Stimulated activated CD4-positive, alpha-beta T cell treated with anti-CD3 and anti-CD28 coated beads, Interleukin-2, amount 100 ng/mL, for 48 hours (primary cell): ENCODE measurements around the gene KIAA0232.
"Not testable (repeated sequence)": the region's sequence is repeated elsewhere in the genome, so short reads cannot be mapped to it uniquely, and the experiment has no call there.

Experiments
- DNase-seq, 2 donors: peaks; one replicate each; pipeline ENCODE4 v3.0.0-alpha.2; 2020

KIAA0232 gene

GRCh38 chr4:6886886-6887285, 104.4 kb downstream of the KIAA0232 start:
- no peak for DNase-seq

- DNase-seq, result no peak
Measured at GRCh38 chr4:6887591-6888371, 105.3 kb downstream of the KIAA0232 start.

DNA sequence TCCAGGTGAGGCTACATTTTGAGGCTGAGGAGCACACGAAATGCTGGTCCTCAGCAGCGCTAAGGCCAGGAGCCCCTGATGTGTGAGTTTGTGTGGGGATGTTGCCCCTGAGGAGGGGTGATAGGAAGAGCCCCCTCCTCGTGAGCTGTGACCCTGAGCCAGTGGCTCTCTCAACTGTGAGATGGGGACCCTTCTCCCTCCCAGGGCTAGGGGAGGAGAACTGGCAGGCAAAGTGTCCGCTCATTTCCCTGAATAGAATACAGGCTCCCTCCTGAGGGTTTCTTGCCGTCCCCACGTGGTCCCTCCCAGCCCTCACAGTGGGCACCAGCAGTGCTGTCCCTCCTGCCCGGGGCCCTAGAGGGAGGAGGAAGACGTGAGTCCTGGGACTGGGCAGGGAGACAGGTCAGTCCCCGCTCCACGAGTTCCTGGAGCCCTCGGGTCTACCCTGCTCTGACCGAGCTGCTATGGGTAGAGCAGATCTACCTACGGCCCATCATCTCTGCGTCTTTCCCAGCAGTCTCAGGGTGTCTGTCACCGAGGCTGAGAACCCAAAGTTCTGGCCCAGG, 106.1 kb downstream of the KIAA0232 start:
- DNase-seq, result no peak

DNA sequence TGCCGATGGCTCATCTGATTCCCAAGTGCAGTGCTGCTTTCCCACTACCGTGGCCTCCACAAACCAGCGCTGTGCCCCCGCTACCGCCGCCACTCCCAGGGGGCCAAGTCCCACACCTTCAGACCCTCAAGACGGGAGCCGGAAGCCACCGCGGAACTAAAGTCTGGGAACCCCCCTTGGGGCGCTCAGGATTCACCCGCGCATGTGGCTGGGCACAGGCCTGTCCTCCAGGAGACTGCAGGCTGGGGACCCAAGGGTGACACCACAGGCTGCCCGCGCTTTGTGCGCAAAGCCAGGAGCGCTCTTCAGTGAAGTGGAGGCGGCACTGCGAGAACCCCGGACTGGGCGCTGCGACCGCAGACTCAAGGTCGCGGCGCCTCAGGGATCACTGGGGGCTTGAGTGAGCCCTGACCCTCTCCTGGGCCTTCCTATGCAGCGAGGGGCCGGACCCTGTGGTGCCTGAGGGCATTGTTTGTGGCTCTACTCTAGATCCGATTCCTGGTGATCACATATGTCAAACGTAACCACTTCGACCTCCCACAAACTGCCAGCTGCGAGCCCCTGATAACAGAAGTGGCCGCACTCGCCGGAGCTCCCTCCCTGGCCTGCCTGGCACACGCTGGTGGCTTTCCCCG, 106.7 kb downstream of the KIAA0232 start:
- DNase-seq, result no peak

DNA sequence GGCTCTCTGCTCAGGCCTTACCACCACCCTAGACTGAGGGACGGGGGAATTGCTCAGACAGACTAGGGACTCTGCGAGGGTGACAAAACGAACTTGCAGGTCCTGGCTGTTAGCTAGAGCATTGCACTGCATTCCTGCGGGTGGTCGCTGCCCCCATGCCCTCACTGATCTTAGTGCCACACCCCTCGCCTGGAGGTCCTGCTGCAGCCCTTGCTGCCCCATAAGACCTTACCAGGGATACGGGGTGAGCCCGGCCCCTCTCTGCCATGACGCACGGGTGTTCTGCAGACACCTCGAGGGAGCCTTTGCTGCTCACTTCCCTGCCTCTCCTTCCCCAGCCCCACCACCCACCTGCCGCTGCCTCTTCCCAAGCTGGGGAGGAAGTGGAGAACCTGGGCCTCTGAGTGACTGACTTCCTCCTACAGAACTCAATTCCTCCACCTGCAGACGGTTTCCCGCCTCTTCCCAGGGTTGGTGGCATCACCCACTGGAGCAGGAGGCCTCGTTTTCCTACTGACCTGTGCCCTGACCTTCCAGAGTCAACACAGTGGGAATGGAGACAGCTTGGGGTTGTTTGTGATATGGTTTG, 107.3 kb downstream of the KIAA0232 start:
- no peak for DNase-seq

GRCh38 chr4:6890358-6890757, 107.8 kb downstream of the KIAA0232 start:
- no peak for DNase-seq

DNA sequence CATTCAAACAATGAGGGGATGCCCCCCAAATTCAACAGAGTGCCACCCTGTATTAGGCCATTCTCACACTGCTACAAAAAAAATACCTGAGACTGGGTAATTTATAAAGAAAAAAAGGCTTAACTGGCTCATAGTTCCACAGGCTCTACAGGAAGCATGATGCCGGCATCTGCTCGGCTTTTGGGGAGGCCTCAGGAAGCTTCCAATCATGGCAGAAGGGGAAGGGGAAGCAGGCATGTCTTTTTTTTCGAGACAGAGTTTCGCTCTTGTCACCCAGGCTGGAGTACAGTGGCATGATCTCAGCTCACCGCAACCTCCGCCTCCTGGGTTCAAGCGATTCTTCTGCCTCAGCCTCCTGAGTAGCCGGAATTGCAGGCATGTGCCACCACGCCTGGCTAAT, 108.4 kb downstream of the KIAA0232 start:
- DNase-seq, result not testable (repeated sequence)

GRCh38 chr4:6891436-6892170, 109.1 kb downstream of the KIAA0232 start:
- DNase-seq, result no peak

DNA sequence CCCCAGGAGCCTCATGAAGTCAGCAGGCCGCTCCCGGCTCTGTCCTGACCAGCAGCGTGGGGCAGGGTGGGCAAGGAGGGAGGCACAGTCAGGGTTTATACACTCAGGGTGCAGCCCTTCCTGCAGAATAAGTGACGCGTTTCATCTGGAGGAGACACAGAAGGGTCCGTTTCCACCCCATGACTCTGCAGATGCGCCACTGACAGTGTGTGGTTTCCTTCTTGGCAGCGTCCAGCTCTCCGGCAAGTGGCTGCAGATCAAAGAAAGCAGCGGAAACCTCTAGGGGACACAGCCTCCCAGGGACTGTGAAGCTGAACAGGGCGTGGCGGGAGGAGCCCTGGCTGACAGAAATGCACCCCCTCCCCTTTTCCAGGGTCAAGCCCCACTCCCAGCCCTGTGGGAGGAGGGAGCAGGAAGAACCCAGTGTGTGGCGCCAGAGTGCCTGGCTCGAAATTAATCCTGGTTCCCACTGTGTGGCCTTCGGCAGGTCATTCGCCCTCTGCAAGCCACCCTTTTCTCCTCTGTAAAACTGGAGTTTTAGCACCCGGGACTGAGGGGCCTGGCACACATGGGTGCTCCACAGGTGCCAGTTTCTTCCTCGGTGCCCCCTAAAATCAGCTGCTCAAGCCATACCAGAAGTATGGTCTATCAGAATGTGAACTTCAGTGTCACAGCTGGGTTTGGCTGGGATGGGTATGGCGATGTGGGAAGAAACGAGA, 109.8 kb downstream of the KIAA0232 start:
- DNase-seq, result no peak

DNA sequence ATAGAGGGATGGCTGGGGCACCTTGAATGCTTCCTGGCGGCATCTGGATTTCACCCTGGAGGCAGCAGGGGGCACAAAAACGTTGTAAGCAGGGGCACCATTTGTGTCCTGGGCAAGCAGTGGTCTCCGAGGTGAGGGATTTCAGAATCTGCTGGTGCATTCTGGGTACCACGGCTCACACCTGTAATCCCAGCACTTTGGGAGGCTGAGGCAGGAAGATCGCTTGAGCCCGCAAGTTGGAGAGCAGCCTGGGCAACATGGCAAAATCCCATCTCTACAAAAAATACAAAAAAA, 110.3 kb downstream of the KIAA0232 start:
- no peak for DNase-seq

GRCh38 chr4:6893449-6894085, 111.0 kb downstream of the KIAA0232 start:
- DNase-seq, result no peak

DNA sequence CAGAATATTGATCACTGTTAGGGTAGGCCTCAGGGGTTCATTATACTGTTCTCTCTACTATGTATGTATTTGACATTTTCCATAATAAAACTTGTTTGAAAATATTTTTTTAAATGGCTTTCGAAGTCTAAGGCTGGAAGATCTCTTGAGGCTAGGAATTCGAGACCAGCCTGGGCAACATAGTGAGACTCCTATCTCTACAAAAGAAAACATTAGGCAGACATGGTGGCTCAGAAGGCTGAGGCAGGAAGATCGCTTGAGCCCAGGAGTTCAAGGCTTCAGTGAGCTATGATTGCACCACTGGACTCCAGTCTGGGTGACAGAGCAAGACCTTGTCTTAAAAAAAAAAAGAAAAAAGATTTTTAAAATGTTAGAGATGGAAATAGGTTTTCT, 111.6 kb downstream of the KIAA0232 start:
- DNase-seq, result no peak

DNA sequence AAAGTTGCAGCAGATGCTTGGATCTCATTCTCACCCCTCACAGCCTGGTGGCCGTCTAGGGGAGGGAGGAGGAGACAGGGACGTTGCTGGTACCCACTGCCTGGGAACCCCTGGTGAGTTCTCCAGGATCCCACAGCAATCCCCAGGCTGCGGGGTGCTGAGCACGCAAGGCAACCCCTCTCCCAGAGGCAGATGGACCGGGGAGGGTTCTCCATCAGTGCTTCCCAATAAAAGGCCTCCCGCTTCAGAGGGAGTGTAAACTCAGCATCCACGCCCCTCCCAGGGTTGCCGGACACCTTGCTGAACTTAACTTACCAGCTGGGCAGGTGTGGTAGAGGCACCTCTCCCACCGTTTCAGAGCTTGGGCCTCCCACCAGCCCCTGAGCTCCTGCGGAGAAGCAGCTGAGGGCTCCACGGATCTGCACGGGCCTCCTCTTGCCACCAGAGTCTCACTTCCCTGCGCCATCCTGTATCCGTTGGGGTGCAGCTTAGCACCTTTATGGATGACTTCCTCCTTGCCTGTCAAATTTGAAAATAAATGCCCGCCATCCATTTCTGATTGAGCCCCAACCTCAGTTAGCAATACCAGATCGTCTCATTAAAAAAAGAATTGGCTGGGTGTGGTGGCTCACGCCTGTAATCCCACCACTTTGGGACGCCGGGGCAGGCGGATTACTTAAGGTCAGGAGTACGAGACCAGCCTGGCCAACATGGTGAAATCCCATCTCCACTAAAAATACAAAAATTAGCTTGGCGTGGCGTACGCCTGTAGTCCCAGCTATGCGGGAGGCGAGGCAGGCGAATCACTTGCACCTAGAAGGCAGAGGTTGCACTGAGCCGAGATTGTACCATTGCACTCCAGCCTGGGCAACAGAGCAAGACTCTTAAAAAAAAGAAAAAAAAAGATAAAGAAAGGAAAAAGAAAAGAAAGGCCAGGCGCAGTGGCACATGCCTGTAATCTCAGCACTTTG, 112.3 kb downstream of the KIAA0232 start:
- no peak for DNase-seq

DNA sequence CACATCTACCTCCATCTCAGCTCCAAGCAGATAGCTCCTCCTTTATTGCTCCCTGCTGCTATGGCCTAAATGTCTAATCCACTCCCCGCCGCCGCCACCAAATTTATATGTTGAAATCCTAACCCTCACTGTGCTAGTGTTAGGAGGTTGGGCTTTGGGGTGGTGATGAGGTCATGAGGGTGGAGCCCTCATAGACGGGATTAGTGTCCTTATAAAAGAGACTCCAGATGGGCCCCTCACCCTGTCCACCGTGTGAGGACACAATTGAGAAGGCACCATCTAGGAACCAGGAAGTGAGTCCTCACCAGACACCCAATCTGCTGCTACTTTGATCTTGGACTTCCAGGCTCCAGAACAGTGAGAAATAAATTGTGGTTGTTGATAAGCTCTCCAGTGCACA, 113.5 kb downstream of the KIAA0232 start:
- no peak for DNase-seq

DNA sequence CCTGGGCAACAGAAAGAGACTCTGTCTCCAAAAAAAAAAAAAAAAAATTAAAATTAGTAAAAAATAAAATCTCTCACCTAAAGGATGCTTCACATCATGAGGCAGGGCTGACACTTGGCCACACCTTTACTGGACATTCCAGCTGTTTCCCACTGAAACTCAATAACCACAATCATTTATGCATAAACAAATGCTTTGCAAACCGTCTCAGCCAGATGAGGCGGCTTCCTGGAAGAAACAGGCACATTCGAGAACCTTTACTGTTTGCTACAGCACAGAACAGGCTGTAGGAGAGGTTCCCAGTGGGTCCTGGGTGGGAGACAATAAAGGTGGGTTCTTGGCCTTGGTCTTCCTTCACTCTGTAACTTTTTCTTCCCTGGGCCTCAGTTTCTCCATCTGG, 116.2 kb downstream of the KIAA0232 start:
- DNase-seq, result no peak

GRCh38 chr4:6900181-6900812, 117.8 kb downstream of the KIAA0232 start:
- no peak for DNase-seq

DNA sequence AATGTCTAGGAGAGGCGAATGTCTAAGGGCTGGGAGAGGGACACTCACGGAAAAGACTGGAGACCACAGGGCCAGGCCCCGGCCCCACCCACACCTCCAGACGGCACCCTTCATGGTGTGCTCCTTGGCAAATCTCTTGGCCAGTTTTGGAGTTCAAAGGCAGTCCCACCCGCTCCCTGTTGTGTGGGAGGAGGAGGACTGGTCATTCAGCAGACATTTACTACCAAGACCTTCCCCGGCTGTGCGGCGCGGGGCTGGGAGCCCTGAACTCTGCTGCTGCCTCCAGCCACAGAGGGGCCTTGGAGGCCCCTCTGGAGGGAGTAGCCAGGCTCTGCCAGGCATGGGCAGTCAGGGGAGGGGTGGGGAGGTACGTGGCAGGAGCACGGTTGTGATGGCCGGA, 118.4 kb downstream of the KIAA0232 start:
- no peak for DNase-seq

GRCh38 chr4:6901669-6902317, 119.3 kb downstream of the KIAA0232 start:
- no peak for DNase-seq

DNA sequence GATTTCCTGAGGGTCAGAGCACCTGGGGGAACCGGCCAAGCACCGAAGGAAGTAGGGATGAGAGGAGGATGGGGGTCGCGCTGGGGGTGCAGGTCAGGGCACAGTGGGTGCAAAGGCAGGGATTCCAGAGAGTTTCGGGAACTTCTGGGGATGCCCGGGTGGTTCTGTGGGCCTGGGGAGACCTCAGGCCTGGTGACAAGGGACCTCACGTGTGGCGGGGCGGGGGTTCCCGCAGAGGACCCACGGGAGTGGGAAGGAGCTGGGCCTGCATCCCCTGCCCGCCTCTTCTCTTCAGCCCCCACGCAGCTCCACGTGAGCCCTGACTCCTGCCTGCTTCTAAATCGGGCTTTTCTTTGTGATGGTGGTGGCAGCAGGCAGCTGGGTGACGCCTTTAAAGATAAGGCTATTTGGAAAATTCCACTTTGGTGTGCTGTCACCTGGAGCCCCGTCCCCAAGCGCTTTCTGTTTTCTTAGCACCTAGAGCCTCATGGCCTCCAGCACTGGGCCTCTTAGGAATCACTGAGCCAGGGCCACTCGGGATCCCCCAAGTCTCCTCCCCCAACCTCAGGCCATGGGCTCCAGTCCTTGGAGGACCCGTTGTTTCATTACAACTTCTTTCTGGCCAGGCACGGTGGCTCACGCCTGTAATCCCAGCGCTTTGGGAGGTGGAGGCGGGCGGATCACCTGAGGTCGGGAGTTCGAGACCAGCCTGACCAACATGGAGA, 120.0 kb downstream of the KIAA0232 start:
- no peak for DNase-seq
